Smooth muscle cell (in vitro differentiated cells): ENCODE results near the gene KSR2. TPM values are rescaled to one million over a fixed set of nuclear protein-coding genes. Genes with fewer than 3 reads are reported as not detected.
"Not testable (repeated sequence)": the region's sequence is repeated elsewhere in the genome, so short reads cannot be mapped to it uniquely, and the experiment has no call there.

Experiments
- DNase-seq: peaks from one replicate; lab custom pipeline; 2025; ENCODE audit not compliant: unreplicated experiment; lab: John Stamatoyannopoulos, UW
- H2AFZ ChIP-seq: fragments of 200-600 bp; sonication (generic); 2 replicates; pipeline ENCODE4 v1.6.0; 2016; ENCODE audit warnings: antibody characterized with exemption, low read depth, mild to moderate bottlenecking
- H3F3A ChIP-seq: fragments of 200-600 bp; sonication (generic); 2 replicates; pipeline ENCODE4 v1.6.0; 2017; ENCODE audit warnings: antibody characterized with exemption, low read depth
- H3K27ac ChIP-seq: fragments of 200-600 bp; sonication (generic); 2 replicates; pipeline ENCODE4 v1.5.1; 2016; ENCODE audit warnings: low read depth, mild to moderate bottlenecking
- H3K27me3 ChIP-seq: fragments of 200-600 bp; sonication (generic); 2 replicates; pipeline ENCODE4 v1.6.1; 2016; ENCODE audit warnings: low read depth, mild to moderate bottlenecking
- H3K36me3 ChIP-seq: fragments of 200-600 bp; sonication (generic); 2 replicates; pipeline ENCODE4 v1.5.1; 2016; ENCODE audit warnings: low read depth
- H3K4me1 ChIP-seq: fragments of 200-600 bp; sonication (generic); 2 replicates; pipeline ENCODE4 v1.5.1; 2016; ENCODE audit warnings: low read depth
- H3K4me2 ChIP-seq: fragments of 200-600 bp; sonication (generic); 2 replicates; pipeline ENCODE4 v1.6.0; 2016; ENCODE audit warnings: mild to moderate bottlenecking
- H3K4me3 ChIP-seq: fragments of 200-600 bp; sonication (generic); 2 replicates; pipeline ENCODE4 v1.5.1; 2016; ENCODE audit warnings: mild to moderate bottlenecking
- H3K79me2 ChIP-seq: fragments of 200-600 bp; sonication (generic); 2 replicates; pipeline ENCODE4 v1.6.0; 2016; ENCODE audit warnings: low read depth, mild to moderate bottlenecking
- H3K9ac ChIP-seq: fragments of 200-600 bp; sonication (generic); 2 replicates; pipeline ENCODE4 v1.6.0; 2016; ENCODE audit warnings: low read depth
- H3K9me3 ChIP-seq: fragments of 200-600 bp; sonication (generic); replicated peaks from 2 replicates; pipeline ENCODE4 v1.5.1; 2016; ENCODE audit warnings: low read depth
- H4K20me1 ChIP-seq: fragments of 200-600 bp; sonication (generic); 2 replicates; pipeline ENCODE4 v1.6.0; 2016; ENCODE audit warnings: low read depth
- WGBS: methylation state at CpG from one replicate; pipeline ENCODE4 v1.1.7; 2016; ENCODE audit warnings: low lambda C conversion rate; 5-methylcytosine and 5-hydroxymethylcytosine counted together
- polyA plus RNA-seq: library from polyadenylated mRNA; unstranded; fragments of >200 nt; fragmentation: Nextera tagmentation; extraction: Ambion mirVana; gene quantifications from 2 replicates; pipeline ENCODE4 v1.2.1, GENCODE V29; 2016
- total RNA-seq: library from RNA; depleted of rRNA; stranded (reverse); fragments of >200 nt; gene quantifications from 2 replicates; pipeline ENCODE4 v1.2.3, GENCODE V29; 2014
- TF ChIP-seq, protein P1 (sequence below): fragments of 200-600 bp; sonication (generic); IDR thresholded peaks from 2 replicates; pipeline ENCODE4 v1.5.1; 2017; ENCODE audit warnings: borderline replicate concordance, mild to moderate bottlenecking, antibody characterized with exemption; ENCODE audit not compliant: insufficient read depth, poor library complexity, severe bottlenecking

Gene KSR2
- total and polyA plus RNA-seq, 2 experiments from 2014 or later: 0.04 TPM; not detected in 1

DNA sequence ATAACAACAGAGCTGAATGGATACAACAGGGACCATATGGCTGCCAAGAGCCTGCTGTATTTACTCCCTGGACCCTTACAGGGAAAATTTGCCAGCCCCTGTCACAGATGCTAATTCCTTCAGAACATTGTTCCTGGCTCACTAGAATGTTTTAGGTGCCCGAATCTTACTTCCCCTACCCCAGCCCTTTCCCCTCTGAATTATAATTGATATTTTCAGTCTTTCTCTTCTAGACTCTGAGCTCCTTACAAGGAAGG is 235.3 kb downstream of the KSR2 start:
- 76% methylated on average over 1 of the region's 1 CpG for WGBS

DNA sequence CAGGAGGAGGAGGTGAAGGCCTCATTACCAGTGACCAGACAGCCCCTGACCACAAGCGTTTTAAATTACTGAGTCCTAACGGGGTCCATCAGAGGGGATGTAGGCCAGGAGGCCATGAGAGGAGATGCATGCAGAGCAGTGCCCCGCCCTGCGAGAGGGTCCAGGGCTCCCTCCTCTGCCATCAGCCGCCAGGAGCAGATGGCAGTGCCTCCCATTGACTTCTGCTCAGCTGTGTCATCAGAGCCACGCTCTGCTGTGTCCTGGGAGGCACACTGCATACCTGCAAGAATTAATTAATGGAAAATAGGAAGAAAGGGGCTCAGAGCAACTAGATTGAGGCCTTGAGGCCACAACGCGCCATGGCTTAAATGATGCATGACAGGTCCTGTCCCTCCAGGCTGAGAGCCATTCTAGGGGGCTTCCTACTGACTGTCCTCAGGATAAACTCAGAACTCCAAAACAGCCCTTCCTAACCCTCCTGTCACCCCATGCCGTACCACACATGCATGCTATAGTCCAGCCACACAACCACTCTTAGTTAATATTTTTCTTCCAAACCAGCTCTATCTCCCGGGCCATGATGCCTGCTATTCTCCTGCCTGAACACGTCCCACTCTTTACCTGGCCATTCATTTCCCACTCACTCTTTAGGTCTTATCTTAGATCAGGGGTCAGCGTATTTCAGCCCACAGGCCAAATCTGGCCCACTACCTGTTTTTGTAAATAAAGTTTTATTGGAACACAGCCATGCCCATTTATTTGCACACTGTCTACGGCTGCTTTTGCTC is 235.8 kb downstream of the KSR2 start:
- H3K79me2 ChIP-seq: no peaks in the 10 kb centered on the region
- no peaks in the 10 kb centered on the region for H4K20me1 ChIP-seq
- no peak overlapping the region for H3K27ac ChIP-seq
- H3K4me2 ChIP-seq: no peak overlapping the region
- TF ChIP-seq, protein P1, sequence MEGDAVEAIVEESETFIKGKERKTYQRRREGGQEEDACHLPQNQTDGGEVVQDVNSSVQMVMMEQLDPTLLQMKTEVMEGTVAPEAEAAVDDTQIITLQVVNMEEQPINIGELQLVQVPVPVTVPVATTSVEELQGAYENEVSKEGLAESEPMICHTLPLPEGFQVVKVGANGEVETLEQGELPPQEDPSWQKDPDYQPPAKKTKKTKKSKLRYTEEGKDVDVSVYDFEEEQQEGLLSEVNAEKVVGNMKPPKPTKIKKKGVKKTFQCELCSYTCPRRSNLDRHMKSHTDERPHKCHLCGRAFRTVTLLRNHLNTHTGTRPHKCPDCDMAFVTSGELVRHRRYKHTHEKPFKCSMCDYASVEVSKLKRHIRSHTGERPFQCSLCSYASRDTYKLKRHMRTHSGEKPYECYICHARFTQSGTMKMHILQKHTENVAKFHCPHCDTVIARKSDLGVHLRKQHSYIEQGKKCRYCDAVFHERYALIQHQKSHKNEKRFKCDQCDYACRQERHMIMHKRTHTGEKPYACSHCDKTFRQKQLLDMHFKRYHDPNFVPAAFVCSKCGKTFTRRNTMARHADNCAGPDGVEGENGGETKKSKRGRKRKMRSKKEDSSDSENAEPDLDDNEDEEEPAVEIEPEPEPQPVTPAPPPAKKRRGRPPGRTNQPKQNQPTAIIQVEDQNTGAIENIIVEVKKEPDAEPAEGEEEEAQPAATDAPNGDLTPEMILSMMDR: no peak
- H3K9ac ChIP-seq: no peak overlapping the region
- no peak for DNase-seq
- no peaks in the 10 kb centered on the region for H3F3A ChIP-seq
- H3K36me3 ChIP-seq: no peaks in the 10 kb centered on the region
- H2AFZ ChIP-seq: no peak overlapping the region
- H3K27me3 ChIP-seq: no peaks in the 10 kb centered on the region
- no peaks in the 10 kb centered on the region for H3K9me3 ChIP-seq
- no peak overlapping the region for H3K4me3 ChIP-seq
- no peaks in the 10 kb centered on the region for H3K4me1 ChIP-seq
- WGBS: 94% methylated on average over 13 of the region's 13 CpGs

More for the DNA sequence above, 235.3 kb downstream of the KSR2 start:
- Histone ChIP-seq H3K4me1 (no peaks in the 10 kb centered on the region), H3K36me3 (no peaks in the 10 kb centered on the region), H3K9ac (no peak overlapping the region), H4K20me1 (no peaks in the 10 kb centered on the region), H3F3A (no peaks in the 10 kb centered on the region), H3K79me2 (no peaks in the 10 kb centered on the region), H3K4me3 (no peak overlapping the region), H2AFZ (no peak overlapping the region), H3K4me2 (no peak overlapping the region), H3K9me3 (no peaks in the 10 kb centered on the region), H3K27me3 (no peaks in the 10 kb centered on the region), H3K27ac (no peak overlapping the region)
- DNase-seq: no peak
- TF ChIP-seq, protein P1: no peak

DNA sequence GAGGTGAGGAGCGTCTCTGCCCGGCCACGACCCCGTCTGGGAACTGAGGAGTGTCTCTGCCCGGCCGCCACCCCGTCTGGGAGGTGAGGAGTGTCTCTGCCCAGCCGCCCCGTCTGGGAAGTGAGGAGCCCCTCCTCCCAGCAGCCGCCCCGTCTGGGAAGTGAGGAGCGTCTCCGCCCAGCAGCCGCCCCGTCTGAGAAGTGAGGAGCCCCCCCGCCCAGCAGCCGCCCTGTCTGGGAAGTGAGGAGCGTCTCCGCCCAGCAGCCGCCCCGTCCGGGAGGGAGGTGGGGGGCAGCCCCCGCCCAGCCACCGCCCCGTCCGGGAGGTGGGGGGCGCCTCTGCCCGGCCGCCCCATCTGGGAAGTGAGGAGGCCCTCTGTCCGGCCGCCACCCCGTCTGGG is 237.7 kb downstream of the KSR2 start:
- not testable (repeated sequence) for H3K79me2 ChIP-seq, H3F3A ChIP-seq, DNase-seq, H4K20me1 ChIP-seq, H3K4me1 ChIP-seq, H3K27ac ChIP-seq, H3K4me2 ChIP-seq, H3K9ac ChIP-seq, H3K4me3 ChIP-seq, H3K36me3 ChIP-seq, H2AFZ ChIP-seq, H3K27me3 ChIP-seq, H3K9me3 ChIP-seq
- 94% methylated on average over 8 of the region's 32 CpGs for WGBS

DNA sequence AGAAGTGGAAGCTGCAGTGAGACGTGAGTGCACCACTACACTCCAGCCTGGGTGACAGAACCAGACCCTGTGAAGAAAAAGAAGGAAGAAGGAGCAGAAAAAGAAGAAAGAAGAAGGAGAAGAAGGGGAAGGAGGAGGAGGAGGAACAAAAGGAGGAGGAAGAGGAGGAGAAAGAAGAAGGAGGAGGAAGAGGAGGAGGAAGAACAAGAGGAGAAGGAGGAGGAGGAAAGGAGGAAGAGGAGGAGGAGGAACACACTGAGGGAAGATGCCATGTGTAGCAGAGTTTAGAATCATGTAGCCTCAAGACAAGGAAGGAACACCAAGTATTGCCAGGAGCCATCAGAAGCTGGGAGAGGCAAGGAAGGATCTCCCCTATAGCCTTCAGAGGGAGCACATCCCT is 241.5 kb downstream of the KSR2 start:
- 73% methylated on average over 1 of the region's 1 CpG for WGBS
- Histone ChIP-seq H3K79me2 (no peaks in the 10 kb centered on the region), H3K27ac (no peak overlapping the region), H2AFZ (no peak overlapping the region), H3K27me3 (peaks cover 6% of the 10 kb centered on the region), H3K36me3 (no peaks in the 10 kb centered on the region), H3K4me1 (no peaks in the 10 kb centered on the region), H3K4me2 (no peak overlapping the region), H3K9me3 (no peaks in the 10 kb centered on the region), H3F3A (no peaks in the 10 kb centered on the region), H4K20me1 (no peaks in the 10 kb centered on the region), H3K9ac (no peak overlapping the region), H3K4me3 (no peak overlapping the region)
- TF ChIP-seq, protein P1: no peak
- DNase-seq: no peak
